Body of pancreas (tissue), 4 donors: ENCODE measurements around the gene EPS8.

ENCODE experiments used
- POLR2A ChIP-seq, 3 donors: fragments of 450-650 bp; IDR thresholded peaks; one replicate each; pipeline ENCODE4 v1.6.1; 2016; ENCODE audit warnings: antibody characterized with exemption in 3 of 3, mild to moderate bottlenecking in 2 of 3
- TF ChIP-seq, protein P1 (sequence below), 7 experiments: fragments of 450-650 bp in 4 of 7; fragments of 200-600 bp in 3 of 7; sonication (generic) in 3 of 7; IDR thresholded peaks; one replicate each; pipeline ENCODE4 v1.5.1; 2016 to 2019; ENCODE audit warnings: antibody characterized with exemption in 7 of 7

DNA sequence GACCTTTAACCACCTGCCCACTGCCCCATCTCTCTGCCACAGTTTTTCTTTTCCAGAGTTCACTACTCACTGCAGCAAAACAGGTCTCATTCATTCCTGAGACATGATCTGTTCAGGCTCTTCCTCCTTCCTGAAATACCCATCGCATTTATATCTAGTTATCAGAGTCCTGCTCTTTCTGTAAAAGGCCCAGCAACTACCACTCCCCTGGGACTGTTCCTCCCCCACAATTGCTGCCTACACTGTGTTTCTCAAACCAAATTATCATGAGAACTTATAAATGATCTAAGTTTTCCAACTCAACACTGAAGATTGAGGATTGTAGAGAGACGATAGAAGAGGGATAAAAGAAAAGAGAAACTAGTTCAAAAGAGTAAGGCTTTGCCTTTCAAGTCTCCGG lies 40.8 kb upstream of the EPS8 start:
- no peak for TF ChIP-seq POLR2A (IDR thresholded peaks at IDR 0.05)
- TF ChIP-seq, protein P1, sequence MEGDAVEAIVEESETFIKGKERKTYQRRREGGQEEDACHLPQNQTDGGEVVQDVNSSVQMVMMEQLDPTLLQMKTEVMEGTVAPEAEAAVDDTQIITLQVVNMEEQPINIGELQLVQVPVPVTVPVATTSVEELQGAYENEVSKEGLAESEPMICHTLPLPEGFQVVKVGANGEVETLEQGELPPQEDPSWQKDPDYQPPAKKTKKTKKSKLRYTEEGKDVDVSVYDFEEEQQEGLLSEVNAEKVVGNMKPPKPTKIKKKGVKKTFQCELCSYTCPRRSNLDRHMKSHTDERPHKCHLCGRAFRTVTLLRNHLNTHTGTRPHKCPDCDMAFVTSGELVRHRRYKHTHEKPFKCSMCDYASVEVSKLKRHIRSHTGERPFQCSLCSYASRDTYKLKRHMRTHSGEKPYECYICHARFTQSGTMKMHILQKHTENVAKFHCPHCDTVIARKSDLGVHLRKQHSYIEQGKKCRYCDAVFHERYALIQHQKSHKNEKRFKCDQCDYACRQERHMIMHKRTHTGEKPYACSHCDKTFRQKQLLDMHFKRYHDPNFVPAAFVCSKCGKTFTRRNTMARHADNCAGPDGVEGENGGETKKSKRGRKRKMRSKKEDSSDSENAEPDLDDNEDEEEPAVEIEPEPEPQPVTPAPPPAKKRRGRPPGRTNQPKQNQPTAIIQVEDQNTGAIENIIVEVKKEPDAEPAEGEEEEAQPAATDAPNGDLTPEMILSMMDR (IDR thresholded peaks at IDR 0.05) = no peak
